GM12891 (cell line): ENCODE measurements around the gene MAJIN.

ENCODE experiments used
- PAX5 ChIP-seq: IDR thresholded peaks from 2 replicates; pipeline ENCODE4 v1.6.1; 2011; ENCODE audit warnings: low read length, moderate library complexity, mild to moderate bottlenecking; ENCODE audit not compliant: insufficient read depth, severe bottlenecking
- POLR2A ChIP-seq: IDR thresholded peaks from 2 replicates; pipeline ENCODE4 v1.6.1; 2011; ENCODE audit warnings: low read depth, low read length, control low read depth
- POLR2AphosphoS5 ChIP-seq: IDR thresholded peaks from 2 replicates; pipeline ENCODE4 v1.6.1; 2011; ENCODE audit warnings: low read depth, low read length, control low read depth
- POU2F2 ChIP-seq: IDR thresholded peaks from 2 replicates; pipeline ENCODE4 v1.6.1; 2011; ENCODE audit warnings: low read depth, mild to moderate bottlenecking, control low read depth, low read length, moderate library complexity
- SPI1 ChIP-seq: IDR thresholded peaks from 2 replicates; pipeline ENCODE4 v1.6.1; 2011; ENCODE audit warnings: low read depth, low read length, control low read depth
- TAF1 ChIP-seq: IDR thresholded peaks from 2 replicates; pipeline ENCODE4 v1.6.1; 2011; ENCODE audit warnings: low read depth, low read length, control low read depth

- TF ChIP-seq TAF1 (no peak), POLR2A (no peak), SPI1 (no peak), POLR2AphosphoS5 (no peak), POU2F2 (no peak), PAX5 (no peak)
These were observed 8.8 kb downstream of the MAJIN start for GRCh38 chr11:64963072-64963631.
